ENCODE data around the gene NPPB.

DNA sequence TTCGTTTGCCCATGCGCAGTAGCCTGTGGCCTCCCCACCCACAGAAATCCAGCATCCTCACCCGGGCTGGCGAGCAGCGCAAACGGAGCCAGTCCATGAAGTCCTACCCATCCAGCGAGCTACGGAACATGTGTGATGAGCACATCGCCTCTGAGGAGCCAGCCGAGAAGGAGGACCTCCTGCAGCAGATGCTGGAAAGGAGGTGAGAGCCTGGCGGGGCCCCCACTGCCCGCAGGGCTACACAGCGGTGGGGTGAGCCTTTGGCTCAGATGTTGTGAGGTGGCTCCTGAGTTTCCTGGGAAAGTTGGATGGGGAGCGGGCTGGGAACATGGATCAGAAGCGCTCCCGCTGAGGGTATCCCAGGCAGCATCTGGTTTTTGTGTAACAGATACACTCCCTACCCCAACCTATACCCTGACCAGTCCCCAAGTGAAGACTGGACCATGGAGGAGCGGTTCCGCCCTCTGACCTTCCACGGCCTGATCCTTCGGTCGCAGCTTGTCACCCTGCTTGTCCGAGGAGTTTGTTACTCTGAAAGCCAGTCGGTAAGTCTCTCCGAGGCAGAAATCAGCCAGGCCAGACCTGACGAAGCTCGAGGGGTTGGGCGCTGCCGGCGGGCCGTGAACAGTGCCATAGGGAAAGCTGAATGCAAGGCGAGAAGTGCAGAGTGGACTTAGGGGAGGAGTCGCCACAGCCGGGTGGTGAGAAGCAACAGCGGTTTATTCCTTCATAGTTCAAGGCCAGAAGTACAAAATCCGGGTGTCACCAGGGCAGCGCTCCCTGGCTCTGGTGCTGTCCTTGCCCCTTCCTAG, 21.6 kb downstream of the NPPB start:
- TF ChIP-seq, protein P1, sequence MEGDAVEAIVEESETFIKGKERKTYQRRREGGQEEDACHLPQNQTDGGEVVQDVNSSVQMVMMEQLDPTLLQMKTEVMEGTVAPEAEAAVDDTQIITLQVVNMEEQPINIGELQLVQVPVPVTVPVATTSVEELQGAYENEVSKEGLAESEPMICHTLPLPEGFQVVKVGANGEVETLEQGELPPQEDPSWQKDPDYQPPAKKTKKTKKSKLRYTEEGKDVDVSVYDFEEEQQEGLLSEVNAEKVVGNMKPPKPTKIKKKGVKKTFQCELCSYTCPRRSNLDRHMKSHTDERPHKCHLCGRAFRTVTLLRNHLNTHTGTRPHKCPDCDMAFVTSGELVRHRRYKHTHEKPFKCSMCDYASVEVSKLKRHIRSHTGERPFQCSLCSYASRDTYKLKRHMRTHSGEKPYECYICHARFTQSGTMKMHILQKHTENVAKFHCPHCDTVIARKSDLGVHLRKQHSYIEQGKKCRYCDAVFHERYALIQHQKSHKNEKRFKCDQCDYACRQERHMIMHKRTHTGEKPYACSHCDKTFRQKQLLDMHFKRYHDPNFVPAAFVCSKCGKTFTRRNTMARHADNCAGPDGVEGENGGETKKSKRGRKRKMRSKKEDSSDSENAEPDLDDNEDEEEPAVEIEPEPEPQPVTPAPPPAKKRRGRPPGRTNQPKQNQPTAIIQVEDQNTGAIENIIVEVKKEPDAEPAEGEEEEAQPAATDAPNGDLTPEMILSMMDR (IDR thresholded peaks at IDR 0.05 in 4 of 5, conservative IDR thresholded peaks at IDR 0.05 in 1 of 5), result no peak
- no peak for TF ChIP-seq POLR2A (IDR thresholded peaks at IDR 0.05)
